ENCODE data around the gene NEK6. TPM values are rescaled to one million over a fixed set of nuclear protein-coding genes. Genes with fewer than 3 reads are reported as not detected.

NEK6 gene
- total RNA-seq, 2 donors from 2014 or later, result 24.0 to 43.6 TPM

GRCh38 chr9:124215956-124216355, 41.8 kb upstream of the NEK6 start:
- no peak overlapping the region for H3K27ac ChIP-seq

GRCh38 chr9:124216474-124217176, 41.1 kb upstream of the NEK6 start:
- no peak for DNase-seq (ENCODE audit: low spot score)
- Histone ChIP-seq H3K4me1 (ENCODE audit: control insufficient read depth in 1 of 2, low read depth in 2 of 2) (peaks cover 7 to 8% of the 10 kb centered on the region in 2 donors), H3K4me3 (no peak overlapping the region), H3K27ac (no peak overlapping the region), H3K27me3 (replicated peaks; ENCODE audit: insufficient read depth) (no peaks in the 10 kb centered on the region), H3K9me3 (no peaks in the 10 kb centered on the region), H3K36me3 (no peaks in the 10 kb centered on the region)
- no peak for ATAC-seq (ENCODE audit: insufficient number of reproducible peaks, low FRiP score, low read depth)
- no peak for TF ChIP-seq CTCF (IDR thresholded peaks at IDR 0.05)

More at GRCh38 chr9:124215956-124216355, 41.8 kb upstream of the NEK6 start:
- no peak for TF ChIP-seq CTCF (IDR thresholded peaks at IDR 0.05)
- no peak for ATAC-seq (ENCODE audit: insufficient number of reproducible peaks, low FRiP score, low read depth)
- Histone ChIP-seq H3K4me3 (no peak overlapping the region), H3K27me3 (replicated peaks; ENCODE audit: insufficient read depth) (no peaks in the 10 kb centered on the region), H3K36me3 (no peaks in the 10 kb centered on the region), H3K9me3 (no peaks in the 10 kb centered on the region), H3K4me1 (ENCODE audit: control insufficient read depth in 1 of 2, low read depth in 2 of 2) (peaks cover 5 to 7% of the 10 kb centered on the region in 2 donors)
- no peak for DNase-seq (ENCODE audit: low spot score)

GRCh38 chr9:124217836-124218437, 39.8 kb upstream of the NEK6 start:
- Histone ChIP-seq H3K4me3 (no peak overlapping the region), H3K4me1 (ENCODE audit: control insufficient read depth in 1 of 2, low read depth in 2 of 2) (peaks cover 7 to 8% of the 10 kb centered on the region in 2 donors), H3K27ac (peak overlapping the region in 1 of 2 donors; percentile 8), H3K27me3 (replicated peaks; ENCODE audit: insufficient read depth) (no peaks in the 10 kb centered on the region), H3K9me3 (no peaks in the 10 kb centered on the region), H3K36me3 (no peaks in the 10 kb centered on the region)
- DNase-seq (ENCODE audit: low spot score), result no peak
- no peak for TF ChIP-seq CTCF (IDR thresholded peaks at IDR 0.05)
- ATAC-seq (ENCODE audit: insufficient number of reproducible peaks, low FRiP score, low read depth), result no peak

- ATAC-seq (ENCODE audit: insufficient number of reproducible peaks, low FRiP score, low read depth) (no peak), DNase-seq (ENCODE audit: low spot score) (no peak)
- TF ChIP-seq CTCF (IDR thresholded peaks at IDR 0.05), result no peak
- Histone ChIP-seq H3K4me3 (no peak overlapping the region), H3K27ac (no peak overlapping the region), H3K9me3 (no peaks in the 10 kb centered on the region), H3K36me3 (no peaks in the 10 kb centered on the region), H3K4me1 (ENCODE audit: control insufficient read depth in 1 of 2, low read depth in 2 of 2) (peaks cover 7 to 8% of the 10 kb centered on the region in 2 donors), H3K27me3 (replicated peaks; ENCODE audit: insufficient read depth) (no peaks in the 10 kb centered on the region)
Observed at GRCh38 chr9:124218438-124218982, 39.2 kb upstream of the NEK6 start.

GRCh38 chr9:124218987-124219461, 38.7 kb upstream of the NEK6 start:
- Histone ChIP-seq H3K27ac (no peak overlapping the region), H3K36me3 (no peaks in the 10 kb centered on the region), H3K4me3 (no peak overlapping the region), H3K4me1 (ENCODE audit: control insufficient read depth in 1 of 2, low read depth in 2 of 2) (peaks cover 7 to 8% of the 10 kb centered on the region in 2 donors), H3K27me3 (replicated peaks; ENCODE audit: insufficient read depth) (no peaks in the 10 kb centered on the region), H3K9me3 (no peaks in the 10 kb centered on the region)
- TF ChIP-seq CTCF (IDR thresholded peaks at IDR 0.05), result no peak
- no peak for ATAC-seq (ENCODE audit: insufficient number of reproducible peaks, low FRiP score, low read depth)
- DNase-seq (ENCODE audit: low spot score), result no peak

Measured in thoracic aorta (tissue), 2 donors.